Measurements from ENCODE around the gene KCNC3.
"Not testable (repeated sequence)": the region's sequence is repeated elsewhere in the genome, so short reads cannot be mapped to it uniquely, and the experiment has no call there.

KCNC3 gene

DNA sequence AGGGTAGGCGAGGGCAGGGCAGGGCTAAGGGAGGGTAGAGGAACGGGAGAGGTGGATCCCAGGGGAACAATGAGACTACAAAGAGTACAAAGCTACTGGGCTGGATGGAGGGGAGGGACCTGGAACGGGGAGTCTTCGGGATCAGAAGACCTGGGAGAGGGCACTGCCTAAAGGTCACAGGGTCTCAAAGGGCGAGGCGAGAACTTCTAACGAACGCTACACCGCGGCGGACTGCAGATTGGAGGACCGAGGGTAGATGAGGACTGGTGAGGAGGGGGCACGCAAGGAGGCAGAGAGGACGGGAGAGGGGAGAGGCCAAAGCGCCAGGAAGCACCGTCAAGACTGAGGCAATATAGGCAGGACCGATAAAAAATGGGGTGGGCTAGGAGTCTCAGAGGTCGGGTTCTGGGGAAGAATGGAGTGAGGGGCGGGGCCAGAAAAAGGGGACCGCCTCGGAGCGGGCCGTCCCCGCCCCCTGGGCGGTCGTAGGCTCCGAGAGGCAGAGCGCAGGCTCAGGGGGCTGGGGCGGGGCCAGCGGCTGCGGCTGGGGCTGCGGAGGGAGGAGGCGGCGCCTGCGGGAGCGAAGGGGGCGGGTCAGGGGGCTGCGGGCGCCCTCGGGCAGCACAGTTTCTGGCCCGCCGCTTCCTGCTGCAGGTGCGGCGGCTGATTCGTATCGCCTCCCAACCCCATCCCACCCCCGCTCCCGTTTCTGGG lies 1.3 kb upstream of the KCNC3 start:
- peak; percentile 16 for DNase-seq (ENCODE audit: low read depth)
- TF ChIP-seq, protein P1, sequence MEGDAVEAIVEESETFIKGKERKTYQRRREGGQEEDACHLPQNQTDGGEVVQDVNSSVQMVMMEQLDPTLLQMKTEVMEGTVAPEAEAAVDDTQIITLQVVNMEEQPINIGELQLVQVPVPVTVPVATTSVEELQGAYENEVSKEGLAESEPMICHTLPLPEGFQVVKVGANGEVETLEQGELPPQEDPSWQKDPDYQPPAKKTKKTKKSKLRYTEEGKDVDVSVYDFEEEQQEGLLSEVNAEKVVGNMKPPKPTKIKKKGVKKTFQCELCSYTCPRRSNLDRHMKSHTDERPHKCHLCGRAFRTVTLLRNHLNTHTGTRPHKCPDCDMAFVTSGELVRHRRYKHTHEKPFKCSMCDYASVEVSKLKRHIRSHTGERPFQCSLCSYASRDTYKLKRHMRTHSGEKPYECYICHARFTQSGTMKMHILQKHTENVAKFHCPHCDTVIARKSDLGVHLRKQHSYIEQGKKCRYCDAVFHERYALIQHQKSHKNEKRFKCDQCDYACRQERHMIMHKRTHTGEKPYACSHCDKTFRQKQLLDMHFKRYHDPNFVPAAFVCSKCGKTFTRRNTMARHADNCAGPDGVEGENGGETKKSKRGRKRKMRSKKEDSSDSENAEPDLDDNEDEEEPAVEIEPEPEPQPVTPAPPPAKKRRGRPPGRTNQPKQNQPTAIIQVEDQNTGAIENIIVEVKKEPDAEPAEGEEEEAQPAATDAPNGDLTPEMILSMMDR (IDR thresholded peaks at IDR 0.05; ENCODE audit: low read length, missing control alignments): no peak
- no peak overlapping the region for H3K4me3 ChIP-seq (replicated peaks; ENCODE audit: low read depth, low read length)

DNA sequence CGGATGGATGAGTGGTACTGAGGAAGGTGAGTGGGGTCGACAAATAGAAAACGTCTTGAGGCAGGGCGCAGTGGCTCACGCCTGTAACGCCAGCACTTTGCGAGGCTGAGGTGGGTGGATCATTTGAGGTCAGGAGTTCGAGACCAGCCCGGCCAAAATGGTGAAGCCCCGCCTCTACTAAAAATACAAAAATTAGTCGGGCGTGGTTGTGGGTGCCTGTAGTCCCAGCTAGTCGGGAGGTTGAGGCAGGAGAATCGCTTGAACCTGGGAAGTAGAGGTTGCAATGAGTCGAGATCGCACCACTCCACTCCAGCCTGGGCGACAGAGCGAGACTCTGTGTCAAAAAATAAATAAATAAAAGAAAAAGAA lies 733 bp upstream of the KCNC3 start:
- H3K4me3 ChIP-seq (replicated peaks; ENCODE audit: low read depth, low read length); DNase-seq (ENCODE audit: low read depth): not testable (repeated sequence)

DNA sequence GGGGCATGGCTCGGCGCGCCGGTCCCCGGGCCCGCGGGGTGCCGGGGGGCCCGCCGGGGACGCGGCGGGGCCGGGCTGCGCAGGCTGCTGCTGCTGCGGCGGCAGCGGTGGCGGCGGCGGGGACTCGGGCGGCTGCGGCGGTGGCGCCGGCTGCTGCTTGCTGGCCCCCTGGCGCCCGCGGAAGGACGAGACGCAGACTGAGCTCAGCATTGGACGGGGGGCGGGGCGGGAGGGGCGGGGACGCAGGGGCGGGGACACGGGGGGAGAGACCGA lies 368 bp downstream of the KCNC3 start:
- TF ChIP-seq, protein P1 (IDR thresholded peaks at IDR 0.05; ENCODE audit: low read length, missing control alignments): no peak
- no peak for DNase-seq (ENCODE audit: low read depth)
- no peak overlapping the region for H3K4me3 ChIP-seq (replicated peaks; ENCODE audit: low read depth, low read length)

DNA sequence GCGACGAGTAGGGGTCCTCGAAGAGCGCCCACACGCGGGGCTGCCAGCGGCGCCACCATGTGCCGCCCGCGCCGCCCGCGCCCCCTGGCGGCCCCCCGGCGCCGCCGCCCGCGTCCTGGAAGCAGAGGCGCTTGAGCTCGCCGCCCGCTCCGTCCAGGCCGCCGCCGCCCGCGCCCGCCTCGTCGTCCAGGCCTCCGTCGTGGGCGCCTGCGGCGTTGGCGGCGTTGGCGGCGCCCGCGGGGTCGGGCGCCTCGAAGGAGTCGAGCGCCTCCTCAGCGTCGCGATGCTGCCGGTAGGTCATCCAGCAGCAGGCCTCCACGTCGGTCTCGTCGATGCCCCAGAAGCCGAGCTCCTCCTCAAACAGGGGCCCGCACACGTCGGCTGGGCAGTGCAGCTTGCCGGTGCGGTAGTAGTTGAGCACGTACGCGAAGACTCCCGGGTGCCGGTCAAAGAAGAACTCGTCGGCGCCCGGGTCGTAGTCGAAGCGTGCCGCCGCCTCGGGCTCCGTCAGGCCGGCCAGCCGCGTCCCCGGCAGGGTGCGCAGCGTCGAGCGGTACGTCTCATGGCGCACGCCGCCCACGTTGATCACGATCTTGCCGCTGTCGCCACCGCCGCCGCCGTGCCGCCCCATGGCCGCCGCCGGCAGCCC lies 829 bp downstream of the KCNC3 start:
- TF ChIP-seq, protein P1 (IDR thresholded peaks at IDR 0.05; ENCODE audit: low read length, missing control alignments): no peak
- no peak overlapping the region for H3K4me3 ChIP-seq (replicated peaks; ENCODE audit: low read depth, low read length)
- DNase-seq (ENCODE audit: low read depth): no peak

DNA sequence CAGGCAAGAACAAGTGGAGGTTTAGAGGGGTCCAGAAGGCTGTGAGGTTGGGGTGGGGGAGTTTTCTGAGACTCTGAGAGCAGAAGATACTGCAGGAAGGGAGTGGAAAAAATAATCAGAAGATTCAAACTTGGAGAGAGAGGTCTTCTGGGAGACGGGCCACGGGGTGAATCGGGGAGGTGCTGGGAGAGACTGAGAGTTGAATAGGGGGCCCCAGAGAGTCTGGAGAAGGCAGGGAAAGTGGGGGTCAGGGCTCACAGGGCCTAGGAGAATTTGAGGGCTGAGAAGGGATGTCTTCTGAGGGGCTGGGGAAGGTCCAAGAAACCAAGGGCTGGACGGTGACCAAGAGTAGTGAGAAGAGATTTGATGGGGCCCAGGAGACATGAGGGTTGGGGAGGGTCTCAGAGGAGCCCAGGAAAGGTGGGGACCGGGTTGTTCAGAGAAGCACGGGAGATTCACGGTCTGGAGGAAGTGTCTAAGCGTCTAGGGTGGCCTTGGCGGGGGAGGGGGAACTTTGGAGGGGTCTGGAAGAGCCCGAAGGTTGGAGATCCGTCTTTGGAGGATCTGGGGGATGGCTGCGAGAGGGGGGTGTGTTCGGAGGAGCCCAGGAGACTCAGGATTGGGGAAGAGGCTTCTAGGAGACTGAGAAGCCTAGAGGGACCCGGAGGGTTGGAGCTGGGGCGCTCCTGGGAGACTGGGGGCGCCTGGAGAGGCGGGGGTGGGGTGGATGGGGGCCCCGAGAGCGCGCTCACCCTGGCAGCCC lies 1.5 kb downstream of the KCNC3 start:
- DNase-seq (ENCODE audit: low read depth): no peak
- H3K4me3 ChIP-seq (replicated peaks; ENCODE audit: low read depth, low read length): no peak overlapping the region
- TF ChIP-seq, protein P1 (IDR thresholded peaks at IDR 0.05; ENCODE audit: low read length, missing control alignments): no peak

DNA sequence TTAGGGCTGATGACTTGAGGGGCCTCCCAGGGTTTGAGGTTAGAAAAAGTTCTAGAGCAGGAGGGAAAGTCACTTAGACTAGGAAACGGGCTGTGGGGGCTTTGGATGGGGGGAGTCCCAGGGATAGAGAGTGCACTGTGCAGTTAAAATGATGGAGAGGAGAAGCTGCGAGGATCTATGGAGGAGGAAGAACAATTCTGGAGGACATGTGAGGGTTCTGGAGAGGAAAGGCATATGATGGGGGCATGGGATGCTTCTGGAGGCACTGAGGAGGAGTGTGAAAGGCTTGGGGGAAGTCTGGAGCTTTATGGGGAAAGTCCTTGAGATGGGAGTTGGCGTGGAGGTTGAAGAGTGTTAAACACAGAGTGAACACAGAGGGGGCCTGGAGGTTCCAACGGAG lies 2.2 kb downstream of the KCNC3 start:
- H3K4me3 ChIP-seq (replicated peaks; ENCODE audit: low read depth, low read length): no peak overlapping the region
- TF ChIP-seq, protein P1 (IDR thresholded peaks at IDR 0.05; ENCODE audit: low read length, missing control alignments): no peak
- no peak for DNase-seq (ENCODE audit: low read depth)

DNA sequence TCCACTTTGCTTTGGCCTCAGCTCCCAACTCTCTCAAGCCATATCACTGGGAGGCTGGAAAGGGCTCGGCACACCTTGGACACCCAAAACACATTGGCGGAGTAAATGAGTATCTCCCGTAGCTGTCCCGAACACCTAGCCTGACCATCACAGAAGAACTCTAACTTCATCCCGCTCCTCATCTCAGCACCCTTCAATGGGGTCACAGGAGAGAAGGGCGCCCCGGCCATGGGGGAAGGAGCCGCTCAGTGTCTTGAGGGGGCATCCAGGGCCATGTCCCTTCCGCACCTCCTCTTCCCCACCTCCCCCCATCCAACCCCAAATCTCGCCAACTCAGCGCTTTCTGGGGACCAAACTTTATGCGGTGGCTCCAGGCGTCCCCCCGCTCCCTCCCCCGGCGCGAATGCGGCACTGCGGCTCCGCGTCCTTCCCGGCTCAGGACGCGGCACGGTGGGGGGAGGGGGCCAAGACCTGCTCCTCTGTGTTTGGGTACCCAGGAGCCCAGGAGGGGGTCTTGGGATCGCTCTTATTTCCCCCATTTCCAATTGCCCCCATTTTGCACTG lies 3.0 kb downstream of the KCNC3 start:
- DNase-seq (ENCODE audit: low read depth): no peak
- TF ChIP-seq, protein P1 (IDR thresholded peaks at IDR 0.05; ENCODE audit: low read length, missing control alignments): no peak
- H3K4me3 ChIP-seq (replicated peaks; ENCODE audit: low read depth, low read length): no peak overlapping the region
